NCI-H345 (cell line): Measurements from ENCODE around the gene CYP26C1.

Source experiments
- DNase-seq: peaks from one replicate; lab custom pipeline; 2025; lab: John Stamatoyannopoulos, UW

CYP26C1 gene

GRCh38 chr10:93115661-93116383, 55.2 kb downstream of the CYP26C1 start:
- DNase-seq, result peak; percentile 4
